ENCODE measurements around the gene RAB11FIP4. TPM values are rescaled to one million over a fixed set of nuclear protein-coding genes. Genes with fewer than 3 reads are reported as not detected.
A peak's percentile ranks its signal among the peaks of the same experiment; 100 is the strongest.

Gene RAB11FIP4
- total RNA-seq, 4 donors from 2014 or later, result 0.09 to 0.22 (median 0.16) TPM; not detected in 1

DNA sequence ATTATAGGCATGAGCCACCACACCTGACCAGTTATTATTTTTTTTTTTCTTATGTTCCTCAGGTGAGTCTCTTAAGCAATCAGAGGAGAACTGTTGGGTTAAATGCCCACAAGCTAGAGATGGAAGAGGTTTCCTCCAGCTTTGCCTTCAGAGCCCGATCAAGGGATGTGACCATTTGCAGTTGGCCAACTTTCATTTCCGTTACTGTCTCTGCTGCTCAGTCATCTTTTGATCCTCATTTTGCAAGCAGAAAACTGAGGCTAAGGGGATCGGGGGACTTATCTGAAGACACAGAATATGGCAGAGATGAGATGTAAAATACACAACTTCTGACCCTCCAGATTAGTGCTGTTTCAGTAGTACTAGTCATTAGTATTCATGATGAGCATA, 188.8 kb downstream of the RAB11FIP4 start:
- ATAC-seq (no peak), DNase-seq (no peak)
- H3K27ac ChIP-seq, result peak overlapping the region; percentile 56 to 74 (median 64)
- H3K27me3 ChIP-seq, result no peaks in the 10 kb centered on the region
- H3K4me1 ChIP-seq, result peaks cover 20 to 22% of the 10 kb centered on the region in 2 donors
- H3K9me3 ChIP-seq, result no peaks in the 10 kb centered on the region
- in situ Hi-C loops (cut with MboI; ENCODE audit: low sequenced_read_pairs in 4 of 4) (no loop called here), intact Hi-C loops (cut with DNase I; ENCODE audit: low total_unique reads) (no loop called here)
- H3K4me3 ChIP-seq, result no peak overlapping the region
- H3K36me3 ChIP-seq, result no peaks in the 10 kb centered on the region
- TF ChIP-seq CTCF (IDR thresholded peaks at IDR 0.05 in 4 of 5, conservative IDR thresholded peaks at IDR 0.05 in 1 of 5), result no peak
- no peak for TF ChIP-seq POLR2A (IDR thresholded peaks at IDR 0.05)

GRCh38 chr17:31580706-31581490, 189.4 kb downstream of the RAB11FIP4 start:
- intact Hi-C loops (cut with DNase I; ENCODE audit: low total_unique reads), result no loop called here
- in situ Hi-C loops (cut with MboI; ENCODE audit: low sequenced_read_pairs in 4 of 4), result no loop called here
- H3K36me3 ChIP-seq, result no peaks in the 10 kb centered on the region
- peak overlapping the region; percentile 56 to 74 (median 64) for H3K27ac ChIP-seq
- H3K27me3 ChIP-seq, result no peaks in the 10 kb centered on the region
- no peaks in the 10 kb centered on the region for H3K9me3 ChIP-seq
- DNase-seq (peak in 1 of 2 donors; percentile 41), ATAC-seq (peak; percentile 57 to 64)
- peaks cover 20 to 22% of the 10 kb centered on the region in 2 donors for H3K4me1 ChIP-seq
- H3K4me3 ChIP-seq, result peak overlapping the region in 3 of 4 donors; percentile 18 to 29 (median 20)
- TF ChIP-seq CTCF (IDR thresholded peaks at IDR 0.05 in 4 of 5, conservative IDR thresholded peaks at IDR 0.05 in 1 of 5) (no peak), POLR2A (IDR thresholded peaks at IDR 0.05) (no peak)

GRCh38 chr17:31581491-31581890, 190.0 kb downstream of the RAB11FIP4 start:
- Histone ChIP-seq H3K27me3 (no peaks in the 10 kb centered on the region), H3K27ac (peak overlapping the region; percentile 56 to 74 (median 64)), H3K9me3 (no peaks in the 10 kb centered on the region), H3K4me1 (peaks cover 20 to 22% of the 10 kb centered on the region in 2 donors), H3K4me3 (peak overlapping the region in 3 of 4 donors; percentile 18 to 29 (median 20)), H3K36me3 (no peaks in the 10 kb centered on the region)
- DNase-seq, result no peak
- TF ChIP-seq POLR2A (IDR thresholded peaks at IDR 0.05) (no peak), CTCF (IDR thresholded peaks at IDR 0.05 in 4 of 5, conservative IDR thresholded peaks at IDR 0.05 in 1 of 5) (no peak)
- intact Hi-C loops (cut with DNase I; ENCODE audit: low total_unique reads), result no loop called here
- peak; percentile 7 to 26 for ATAC-seq
- in situ Hi-C loops (cut with MboI; ENCODE audit: low sequenced_read_pairs in 4 of 4), result no loop called here

GRCh38 chr17:31582151-31582907, 190.9 kb downstream of the RAB11FIP4 start:
- H3K9me3 ChIP-seq, result no peaks in the 10 kb centered on the region
- H3K27ac ChIP-seq, result peak overlapping the region; percentile 56 to 74 (median 64)
- H3K4me1 ChIP-seq, result peaks cover 20 to 24% of the 10 kb centered on the region in 2 donors
- in situ Hi-C loops (cut with MboI; ENCODE audit: low sequenced_read_pairs in 4 of 4), result no loop called here
- no peak for TF ChIP-seq CTCF (IDR thresholded peaks at IDR 0.05 in 4 of 5, conservative IDR thresholded peaks at IDR 0.05 in 1 of 5)
- no peak for TF ChIP-seq POLR2A (IDR thresholded peaks at IDR 0.05)
- H3K36me3 ChIP-seq, result no peaks in the 10 kb centered on the region
- ATAC-seq (peak; percentile 15 to 28), DNase-seq (peak in 1 of 2 donors; percentile 38)
- intact Hi-C loops (cut with DNase I; ENCODE audit: low total_unique reads), result no loop called here
- no peaks in the 10 kb centered on the region for H3K27me3 ChIP-seq
- H3K4me3 ChIP-seq, result no peak overlapping the region

Measured in gastrocnemius medialis (tissue), 4 donors.